Left forelimb (tissue), 1 donor: ENCODE results near the gene VWCE.

Source experiments
- DNase-seq: peaks from one replicate; pipeline ENCODE4 v3.0.0-alpha.2; 2018; ENCODE audit warnings: low spot score

Gene VWCE

DNA sequence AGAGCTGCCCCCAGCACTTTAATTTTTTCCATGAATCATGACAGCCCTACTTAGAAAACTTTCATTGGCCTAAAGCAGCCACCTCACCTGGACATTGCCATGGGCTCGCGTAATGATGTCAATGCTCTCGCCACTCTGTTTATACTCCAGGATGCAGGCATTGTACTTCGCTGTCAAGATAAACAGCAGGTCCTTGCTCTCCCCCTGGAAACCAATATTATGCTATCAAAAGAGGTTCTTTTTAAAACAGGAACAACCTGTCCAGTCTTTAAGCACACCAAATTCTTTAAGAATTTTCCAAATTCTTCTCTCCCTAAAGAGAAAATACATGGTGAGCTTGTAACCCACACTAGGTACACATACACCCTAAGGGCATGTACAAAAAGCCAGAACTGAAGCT is 34.8 kb upstream of the VWCE start:
- no peak for DNase-seq

DNA sequence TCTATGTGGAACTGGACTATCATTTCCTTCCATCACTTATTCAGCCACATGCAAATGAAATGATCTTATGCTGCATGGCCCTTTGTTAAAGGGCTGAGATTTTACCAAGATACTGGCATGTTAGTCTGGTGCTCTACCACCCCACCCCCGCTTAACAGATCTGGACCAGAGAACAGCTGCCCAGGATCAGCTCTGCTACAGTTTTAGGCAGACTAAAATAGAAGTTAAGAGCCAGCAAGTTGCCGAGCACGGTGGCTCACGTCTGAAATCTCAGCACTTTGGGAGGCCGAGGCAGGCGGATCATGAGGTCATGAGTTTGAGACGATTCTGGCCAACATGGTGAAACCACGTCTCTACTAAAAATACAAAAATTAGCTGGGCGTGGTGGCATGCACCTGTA is 33.2 kb upstream of the VWCE start:
- no peak for DNase-seq

DNA sequence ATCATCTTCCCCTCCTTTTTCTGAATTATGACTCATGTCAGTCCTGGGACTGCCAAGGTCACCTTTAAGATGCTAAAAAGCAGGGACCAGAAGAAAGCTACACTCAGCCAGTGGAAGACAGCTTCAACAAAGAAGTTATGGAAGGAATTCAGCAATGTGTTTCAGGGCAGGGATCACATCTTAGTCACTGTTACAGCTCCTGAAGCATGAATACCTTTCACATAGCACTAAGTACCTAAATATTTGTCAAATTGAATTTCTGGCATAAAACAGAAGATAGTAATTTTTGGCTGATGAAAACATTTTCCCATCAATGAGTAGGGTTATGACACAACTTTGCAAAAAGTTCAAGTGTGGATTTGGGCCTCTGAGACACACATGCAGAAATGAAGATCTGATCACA is 32.6 kb upstream of the VWCE start:
- no peak for DNase-seq

DNA sequence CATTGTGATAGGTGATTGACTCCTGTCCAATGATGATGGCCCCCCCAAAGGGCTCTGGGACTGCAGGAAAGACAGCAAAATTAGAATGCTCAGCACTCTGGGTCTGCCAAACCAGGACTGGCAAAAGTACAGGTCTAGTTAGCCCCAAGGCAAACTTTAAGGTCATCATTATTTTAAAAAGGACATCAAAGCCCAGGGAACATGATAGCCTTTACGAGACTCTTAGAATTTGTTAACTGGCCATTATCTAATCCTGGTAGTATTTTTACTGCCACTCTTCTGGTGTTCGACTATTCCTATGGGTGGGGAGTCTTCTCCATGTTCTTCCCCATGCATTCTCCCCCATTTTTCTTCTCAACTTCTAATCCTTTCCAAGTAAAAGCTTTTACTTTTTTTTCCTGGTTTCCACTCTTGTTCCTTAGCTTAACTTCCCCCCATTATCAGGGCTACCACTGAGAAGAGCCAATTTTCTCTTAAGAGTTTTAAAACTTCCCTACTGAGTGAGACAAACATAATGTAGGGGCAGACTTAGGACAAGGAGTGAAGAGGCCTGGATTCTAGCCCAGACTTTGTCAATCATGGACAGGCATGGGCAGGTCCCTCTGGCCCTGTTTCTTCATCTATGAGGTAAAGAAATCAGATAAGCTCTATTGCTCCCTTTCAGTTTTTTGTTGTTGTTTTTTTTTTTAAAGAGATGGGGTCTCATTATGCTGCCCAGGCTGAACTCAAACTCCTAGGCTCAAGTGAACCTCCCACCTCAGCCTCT is 30.7 kb upstream of the VWCE start:
- no peak for DNase-seq

DNA sequence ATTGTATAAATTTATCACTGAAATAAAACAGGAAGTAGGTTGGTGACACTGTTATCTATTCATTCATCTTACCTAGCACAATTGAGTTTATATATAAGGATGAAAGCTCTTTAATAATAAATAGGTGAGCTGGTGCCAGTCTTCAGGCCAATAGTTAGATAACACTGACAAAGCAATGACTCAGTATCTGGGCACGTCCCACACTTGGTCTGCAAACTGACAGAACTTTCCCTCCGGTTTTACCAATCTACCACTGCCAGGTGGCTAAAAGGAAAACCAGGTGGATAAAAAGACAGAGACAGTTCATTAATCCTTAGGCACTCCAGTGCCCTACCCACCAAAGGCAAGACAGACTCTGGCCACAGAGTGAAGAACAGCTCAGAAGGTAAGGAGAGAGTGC is 20.1 kb upstream of the VWCE start:
- no peak for DNase-seq

DNA sequence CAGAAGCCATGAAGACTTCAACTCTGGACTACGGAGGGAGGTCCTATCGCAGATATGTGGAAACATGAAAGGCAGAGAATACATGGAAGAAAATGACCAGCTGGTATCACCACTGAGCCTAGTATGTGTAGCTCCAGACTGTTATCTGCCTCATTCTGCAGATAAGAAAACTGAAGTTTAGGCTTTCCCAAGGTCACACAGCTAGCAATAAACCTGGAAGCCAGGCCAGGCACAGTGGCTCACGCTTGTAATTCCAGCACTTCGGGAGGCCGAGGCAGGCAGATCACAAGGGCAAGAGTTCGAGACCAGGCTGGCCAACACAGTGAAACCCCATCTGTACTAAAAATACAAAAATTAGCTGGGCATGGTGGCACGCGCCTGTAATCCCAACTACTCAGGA is 15.6 kb upstream of the VWCE start:
- DNase-seq: no peak

DNA sequence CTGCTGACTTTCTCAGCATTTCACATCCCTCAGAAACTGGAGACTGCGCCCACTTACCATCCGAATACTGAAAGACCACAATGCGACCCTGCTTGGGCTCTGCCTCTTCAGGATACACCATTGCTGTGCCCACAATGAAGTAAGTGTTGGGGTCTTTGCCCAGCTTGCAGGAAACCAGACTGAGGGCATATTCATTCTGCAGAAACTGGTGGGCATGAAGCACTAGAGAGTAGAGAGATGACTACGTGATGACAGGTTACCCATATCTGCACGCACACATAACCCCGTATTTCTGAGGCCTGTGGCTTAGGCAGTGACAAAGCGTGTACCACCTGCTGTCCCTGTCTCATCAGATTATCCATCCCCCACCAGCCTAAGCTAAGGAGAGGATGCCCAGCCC is 14.6 kb upstream of the VWCE start:
- DNase-seq: no peak

DNA sequence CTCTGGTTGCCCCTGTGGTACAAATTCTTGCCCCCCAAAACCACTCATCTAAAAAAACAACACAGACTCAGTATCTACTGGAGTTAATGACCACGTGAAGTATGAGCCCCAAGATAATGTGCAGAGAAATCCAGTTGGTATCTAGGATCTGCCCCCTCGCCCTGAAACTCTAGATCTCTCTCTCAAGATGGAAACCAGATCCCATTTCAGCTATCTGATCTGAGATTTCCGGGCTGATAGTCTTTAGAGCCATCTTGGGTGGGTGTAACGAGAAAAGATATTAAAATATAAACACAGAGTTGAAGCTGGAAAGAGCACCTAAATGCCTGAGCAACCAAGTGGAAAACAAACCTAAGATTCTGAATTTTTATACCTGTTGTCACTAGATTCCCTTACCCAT is 14.0 kb upstream of the VWCE start:
- no peak for DNase-seq

DNA sequence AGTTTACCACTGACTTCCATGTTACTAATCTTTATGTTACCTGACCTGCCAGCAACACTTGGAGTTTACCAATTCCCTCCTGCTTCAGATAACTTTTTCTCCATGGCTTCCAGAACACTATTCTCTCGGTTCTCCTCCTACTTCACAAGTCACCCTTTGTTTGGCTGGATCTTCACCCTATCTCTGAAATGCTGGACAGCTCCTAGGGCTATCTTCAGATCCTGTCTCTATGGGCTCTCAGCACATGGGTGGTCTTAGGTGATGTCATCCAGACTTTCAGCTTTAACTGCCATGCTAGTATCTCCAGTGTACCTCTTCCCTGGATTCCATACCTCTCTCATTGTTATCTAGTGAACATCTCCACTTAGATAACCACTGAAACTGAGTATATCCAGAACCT is 12.2 kb upstream of the VWCE start:
- no peak for DNase-seq

DNA sequence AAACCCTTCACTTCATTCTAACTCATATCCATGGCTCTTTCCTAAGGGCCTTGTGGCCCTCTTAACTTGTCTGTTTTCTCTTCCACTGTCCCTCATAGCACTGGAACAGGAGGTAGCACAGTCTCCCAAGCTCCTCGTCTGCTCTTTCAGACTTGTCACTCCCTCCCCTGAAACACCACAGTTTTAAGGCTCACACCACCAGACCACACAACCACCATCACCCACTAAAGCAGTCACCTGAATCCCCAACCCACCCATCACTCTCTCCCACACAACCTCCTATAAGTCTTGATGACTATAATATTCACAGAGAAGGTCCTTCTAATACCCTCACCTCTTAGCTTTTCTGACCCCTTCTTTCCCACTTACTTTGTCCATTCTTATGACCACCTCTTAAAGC is 11.1 kb upstream of the VWCE start:
- no peak for DNase-seq

DNA sequence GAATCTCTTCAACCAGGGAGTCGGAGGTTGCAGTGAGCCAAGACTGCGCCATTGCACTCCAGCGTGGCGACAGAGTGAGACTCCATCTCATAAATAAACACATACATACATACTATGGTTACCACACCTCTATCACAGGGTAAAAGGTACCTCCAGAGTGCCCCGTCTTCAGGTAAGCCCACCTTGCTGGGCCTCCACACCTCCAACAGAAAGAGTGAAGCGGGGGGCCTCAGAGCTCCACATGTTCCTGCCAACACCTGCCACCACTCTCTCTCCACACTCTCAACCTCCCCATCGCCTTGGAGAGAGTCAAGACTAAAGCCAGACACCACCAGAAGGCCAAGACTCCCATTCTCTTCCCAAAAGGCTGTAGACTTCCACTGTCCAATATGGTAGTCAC is 10.3 kb upstream of the VWCE start:
- no peak for DNase-seq

DNA sequence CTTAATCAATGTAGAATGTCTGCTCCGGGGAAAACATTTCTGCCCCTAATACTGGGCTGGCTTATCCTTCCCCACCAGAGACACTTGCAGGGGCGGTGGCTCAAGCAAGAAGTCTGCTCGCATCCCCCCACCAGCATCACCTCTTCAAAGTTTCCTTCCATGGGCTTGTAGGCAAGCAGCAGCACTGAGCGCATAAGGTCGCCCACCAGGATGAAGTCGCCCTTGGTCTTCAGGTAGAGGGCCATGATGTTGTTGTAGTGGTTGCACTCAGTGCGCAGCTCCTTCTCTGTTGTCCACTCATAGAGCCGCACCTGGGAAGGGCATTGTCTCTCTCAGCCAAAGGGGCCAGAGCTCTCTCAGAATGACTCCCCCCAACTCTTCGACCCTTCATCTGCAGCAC is 8.6 kb upstream of the VWCE start:
- no peak for DNase-seq

DNA sequence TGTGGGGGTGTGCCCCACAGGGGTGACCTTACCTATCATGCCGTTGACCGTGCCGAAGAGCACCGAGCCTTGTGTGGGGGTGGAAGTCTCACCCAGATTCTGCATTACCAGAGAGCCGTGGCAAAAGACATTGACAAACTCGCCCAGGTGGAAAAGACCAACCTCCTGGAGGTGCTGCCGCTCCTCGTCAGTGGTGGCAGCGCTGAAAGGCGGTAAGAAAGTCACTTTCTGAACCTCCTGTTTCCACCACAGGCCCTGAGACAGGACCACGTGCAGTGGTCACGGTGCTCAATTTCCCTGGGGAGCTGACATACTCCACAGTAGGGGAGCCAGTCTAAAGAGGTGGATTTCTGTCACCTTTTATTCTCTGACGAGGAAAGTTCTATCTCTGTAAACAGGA is 7.4 kb upstream of the VWCE start:
- no peak for DNase-seq

DNA sequence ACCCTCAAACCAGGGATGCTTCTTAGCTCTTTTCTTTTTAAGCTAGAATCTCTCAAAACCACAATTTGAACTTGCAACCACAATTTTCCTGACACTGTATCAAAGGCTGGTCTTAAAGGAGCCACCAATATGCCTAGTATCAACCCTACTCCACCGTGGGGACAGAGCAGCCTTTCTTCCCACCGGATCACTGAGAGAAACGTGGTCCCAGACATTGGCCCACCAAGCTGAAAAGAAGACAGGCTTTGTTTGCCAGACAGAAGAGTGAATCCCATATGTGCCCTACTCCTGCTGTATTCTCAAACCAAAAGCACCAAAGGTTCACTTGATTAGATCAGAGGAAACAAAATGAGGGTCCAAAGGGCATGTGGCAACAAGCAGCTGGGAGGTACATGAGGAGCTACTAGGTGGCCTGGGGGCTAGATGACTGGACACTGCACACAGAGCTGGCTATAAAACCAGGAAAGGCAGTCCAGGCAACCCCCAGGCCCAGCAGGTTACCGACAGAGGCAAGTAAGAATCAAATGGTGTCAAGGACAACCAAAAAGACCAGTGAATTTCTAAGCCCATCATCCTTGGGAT is 3.6 kb upstream of the VWCE start:
- DNase-seq: no peak

DNA sequence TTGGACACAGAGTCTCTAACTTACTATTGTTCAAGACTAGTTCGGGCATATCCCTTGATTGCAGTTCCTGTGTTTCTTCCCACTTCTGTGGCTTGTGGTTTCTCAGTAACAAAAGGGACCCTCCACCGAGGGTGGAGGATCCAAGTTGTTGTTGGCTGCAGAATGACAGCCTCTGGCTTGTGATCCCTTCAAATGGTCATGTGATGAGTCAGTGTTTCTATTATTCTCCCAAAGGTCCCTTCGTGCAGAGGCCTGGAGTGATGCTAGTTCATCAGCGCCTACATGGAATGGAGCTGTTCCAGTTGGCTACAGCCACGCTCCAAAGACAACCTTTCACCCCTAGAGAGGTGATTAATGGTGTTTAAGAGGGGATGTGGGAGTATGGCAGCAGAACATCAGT is 2.6 kb upstream of the VWCE start:
- no peak for DNase-seq

DNA sequence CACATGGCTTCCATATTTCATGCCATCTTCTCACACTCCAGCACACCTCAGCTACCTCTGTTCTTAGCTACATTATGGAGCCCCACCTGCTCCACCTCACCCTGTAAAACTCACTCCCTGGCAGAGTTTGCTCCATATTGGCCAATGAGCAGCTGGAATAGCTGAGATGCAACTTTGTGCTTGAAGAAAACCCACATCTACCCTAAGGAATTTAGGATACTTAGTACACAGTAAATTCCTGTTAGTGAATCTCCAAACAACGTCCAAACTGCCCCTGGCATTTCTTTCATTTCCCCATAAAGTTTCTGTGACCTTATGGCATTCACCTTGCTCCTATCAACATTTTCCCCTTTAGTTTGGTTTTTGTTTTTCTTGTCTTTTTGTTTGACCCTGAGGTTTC is 2.2 kb upstream of the VWCE start:
- DNase-seq: no peak

DNA sequence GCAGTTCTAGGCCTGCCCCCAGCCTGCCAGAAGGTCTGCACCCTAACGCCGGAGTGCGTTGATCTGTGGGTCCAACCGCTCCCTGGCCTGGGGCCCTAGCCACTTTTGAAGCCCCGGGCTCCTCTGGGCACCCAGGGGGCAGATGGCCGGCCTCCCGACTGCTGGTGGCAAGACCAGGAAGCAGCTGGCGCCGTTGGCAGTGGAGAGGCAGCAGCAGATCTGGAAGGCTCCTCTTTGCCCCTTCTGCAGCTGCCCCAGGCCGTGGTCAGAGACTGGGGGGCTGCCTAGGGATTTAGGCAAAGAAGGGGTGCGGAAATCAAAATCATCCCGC is 445 bp upstream of the VWCE start:
- DNase-seq: no peak

DNA sequence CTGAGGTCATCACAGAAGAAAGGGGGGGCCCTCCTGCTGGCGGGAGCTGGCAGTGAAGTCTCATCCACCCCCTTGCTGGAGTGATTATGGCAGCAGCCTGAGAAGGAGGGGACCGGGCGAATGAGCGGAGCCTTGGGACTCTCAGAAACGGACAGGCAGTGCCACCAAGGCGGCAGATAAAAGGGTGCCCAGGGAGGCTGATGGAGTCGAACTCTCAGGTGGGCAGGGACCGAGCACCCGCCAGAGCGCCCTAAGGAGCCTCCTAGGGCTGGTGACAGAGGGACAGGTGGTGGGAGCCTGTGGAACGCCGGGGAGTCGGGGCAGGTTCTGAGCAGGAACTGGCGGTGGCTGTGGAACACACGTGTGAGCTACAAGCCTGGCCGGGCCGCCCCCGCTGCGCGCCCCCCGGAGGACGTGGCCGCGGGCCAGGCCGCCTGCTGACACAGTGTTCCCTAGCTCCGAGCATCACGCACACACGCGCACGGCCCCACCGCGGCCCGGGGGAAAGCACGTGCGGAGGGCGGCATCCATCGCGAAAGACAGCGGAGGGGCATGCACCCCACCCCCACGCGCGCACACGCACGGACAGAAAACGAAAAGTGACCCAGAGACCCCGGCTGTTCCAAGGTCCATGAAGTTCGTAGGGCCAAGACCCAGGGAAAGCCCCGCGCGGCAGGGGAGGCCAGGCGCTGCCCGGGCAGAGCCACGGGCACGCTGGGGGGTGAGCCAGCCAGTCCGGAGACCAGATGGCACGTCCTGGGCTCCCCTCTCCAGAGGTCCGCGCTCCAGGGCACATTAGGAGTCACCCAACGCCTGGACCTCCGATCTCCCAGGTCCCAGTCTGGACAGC is 1.0 kb downstream of the VWCE start:
- peak; percentile 79 for DNase-seq

DNA sequence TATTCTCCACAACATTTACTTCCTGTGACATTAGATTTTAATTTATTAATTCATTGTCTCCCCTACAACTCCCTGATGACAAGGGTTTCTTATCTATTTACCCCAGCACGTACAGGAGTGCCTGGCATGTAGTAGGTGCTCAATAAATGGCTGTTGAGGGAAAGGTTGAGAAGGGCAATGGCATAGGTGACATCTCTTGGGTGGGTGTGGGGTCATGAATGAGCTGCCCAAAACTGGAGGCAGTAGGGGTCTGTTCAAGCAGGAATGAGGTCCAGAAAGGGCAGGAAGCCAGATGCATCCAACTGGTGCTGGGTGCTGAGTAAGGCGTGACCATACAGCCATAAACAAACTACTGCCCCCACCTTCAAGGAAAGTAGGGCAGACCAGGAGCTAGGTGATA is 2.8 kb downstream of the VWCE start:
- DNase-seq: no peak

DNA sequence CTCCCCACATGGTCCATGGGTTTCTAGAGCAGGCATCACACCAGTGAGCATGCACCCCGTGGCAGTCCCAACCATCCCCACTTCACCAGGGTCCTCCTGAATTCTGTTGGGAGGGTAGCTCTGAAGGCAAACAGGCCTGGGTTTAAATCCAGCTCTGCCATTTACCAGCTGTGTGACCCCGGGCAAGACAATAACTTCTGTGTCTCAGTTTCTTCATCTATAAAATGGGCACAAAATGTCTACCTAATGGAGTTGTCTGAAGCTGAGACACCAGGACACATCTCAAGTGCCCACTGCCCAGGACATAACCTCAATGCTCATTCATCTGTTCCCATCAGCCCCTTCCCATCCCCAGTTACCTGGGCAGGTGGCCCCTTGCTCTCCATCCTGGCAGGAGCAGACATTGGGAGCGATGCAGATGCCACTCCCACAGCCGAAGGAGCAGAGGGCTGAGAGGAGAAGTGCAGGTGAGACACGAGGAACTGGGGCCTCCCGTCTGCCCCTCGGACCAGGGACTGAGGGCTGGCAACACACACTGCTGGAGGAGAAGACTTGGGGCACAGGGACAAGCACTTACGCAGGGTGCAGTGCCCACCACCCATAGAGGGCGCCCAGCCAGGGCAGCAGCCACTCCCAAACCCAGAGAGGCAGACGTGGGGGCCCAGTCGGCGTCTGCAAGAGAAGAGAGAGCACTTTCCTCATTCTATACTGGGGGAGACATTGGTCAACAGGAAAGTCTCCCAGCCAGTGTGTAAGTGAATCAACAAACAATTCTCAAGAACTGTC is 4.0 kb downstream of the VWCE start:
- no peak for DNase-seq

DNA sequence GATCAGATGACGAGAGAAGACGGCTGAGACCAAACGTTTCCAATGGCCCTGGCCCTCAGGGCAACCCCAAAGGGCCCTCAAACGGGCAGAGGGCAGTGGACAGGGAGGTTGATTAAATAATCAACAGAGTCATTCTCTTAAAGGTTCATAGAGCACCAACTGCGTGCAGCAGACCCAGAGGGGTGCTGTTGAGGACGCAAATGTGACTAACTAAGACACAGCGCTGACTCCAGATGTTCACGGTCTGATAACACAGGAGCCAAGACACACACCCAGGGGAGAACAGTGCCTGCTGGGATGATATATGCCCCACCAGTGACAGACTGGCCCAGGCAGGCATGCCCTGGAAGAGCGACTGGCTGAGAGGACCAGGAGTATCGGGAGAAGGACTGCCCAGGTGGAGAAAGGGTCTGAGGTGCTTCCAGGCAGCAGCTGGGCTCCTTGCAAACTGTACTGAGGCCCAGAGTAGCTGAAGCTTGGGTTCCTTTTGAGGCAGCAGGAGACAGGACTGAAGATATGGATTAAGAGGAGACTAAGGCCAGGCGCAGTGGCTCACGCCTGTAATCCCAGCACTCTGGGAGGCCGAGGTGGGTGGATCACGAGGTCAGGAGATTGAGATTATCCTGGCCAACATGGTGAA is 7.7 kb downstream of the VWCE start:
- no peak for DNase-seq

DNA sequence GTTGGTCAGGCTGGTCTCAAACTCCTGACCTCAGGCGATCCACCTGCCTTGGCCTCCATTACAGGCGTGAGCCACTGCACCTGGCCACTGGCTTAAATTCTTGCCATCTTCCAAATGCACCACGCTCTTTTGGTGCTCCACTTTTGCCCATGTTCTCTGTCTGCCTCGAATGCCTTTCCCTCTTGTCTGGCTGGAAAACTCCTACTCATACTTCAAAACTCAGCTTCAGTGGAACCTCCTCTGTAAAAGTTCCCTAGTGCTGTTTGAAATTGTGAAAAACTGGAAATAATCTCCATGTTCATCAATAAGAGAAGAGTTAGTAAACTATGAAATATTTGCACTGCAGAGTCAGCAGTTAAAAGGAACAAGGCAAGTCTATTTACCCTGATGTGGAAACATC is 11.5 kb downstream of the VWCE start:
- no peak for DNase-seq
